ENCODE measurements around the gene TLL1. TPM values are rescaled to one million over a fixed set of nuclear protein-coding genes. Genes with fewer than 3 reads are reported as not detected.

Gene TLL1
- total RNA-seq, 1 donor from 2014 or later, result 48.0 TPM

GRCh38 chr4:166006217-166006616 is 133.2 kb downstream of the TLL1 start:
- no peaks in the 10 kb centered on the region for H3K4me1 Mint-ChIP-seq (ENCODE audit: unreplicated experiment)
- H3K4me3 Mint-ChIP-seq (ENCODE audit: unreplicated experiment), result no peak overlapping the region
- no peak for TF ChIP-seq CTCF (IDR thresholded peaks at IDR 0.05; ENCODE audit: unreplicated experiment)
- no peaks in the 10 kb centered on the region for H3K27me3 Mint-ChIP-seq (ENCODE audit: unreplicated experiment)
- H3K9me3 Mint-ChIP-seq (ENCODE audit: unreplicated experiment), result no peaks in the 10 kb centered on the region
- H3K36me3 Mint-ChIP-seq (ENCODE audit: low read depth, unreplicated experiment), result peaks cover 8% of the 10 kb centered on the region
- H3K27ac Mint-ChIP-seq (ENCODE audit: unreplicated experiment), result no peak overlapping the region
- DNase-seq (ENCODE audit: low spot score), result no peak

- Mint-ChIP-seq H3K27ac (ENCODE audit: unreplicated experiment) (no peak overlapping the region), H3K27me3 (ENCODE audit: unreplicated experiment) (no peaks in the 10 kb centered on the region), H3K9me3 (ENCODE audit: unreplicated experiment) (no peaks in the 10 kb centered on the region), H3K36me3 (ENCODE audit: low read depth, unreplicated experiment) (peaks cover 9% of the 10 kb centered on the region), H3K4me3 (ENCODE audit: unreplicated experiment) (no peak overlapping the region), H3K4me1 (ENCODE audit: unreplicated experiment) (no peaks in the 10 kb centered on the region)
- no peak for DNase-seq (ENCODE audit: low spot score)
- TF ChIP-seq CTCF (IDR thresholded peaks at IDR 0.05; ENCODE audit: unreplicated experiment), result no peak
Measured at GRCh38 chr4:166008510-166008909, 135.5 kb downstream of the TLL1 start.

GRCh38 chr4:166012129-166013030 is 139.3 kb downstream of the TLL1 start:
- TF ChIP-seq CTCF (IDR thresholded peaks at IDR 0.05; ENCODE audit: unreplicated experiment), result no peak
- no peak for DNase-seq (ENCODE audit: low spot score)
- Mint-ChIP-seq H3K9me3 (ENCODE audit: unreplicated experiment) (no peaks in the 10 kb centered on the region), H3K4me1 (ENCODE audit: unreplicated experiment) (no peaks in the 10 kb centered on the region), H3K4me3 (ENCODE audit: unreplicated experiment) (no peak overlapping the region), H3K36me3 (ENCODE audit: low read depth, unreplicated experiment) (peaks cover 15% of the 10 kb centered on the region), H3K27me3 (ENCODE audit: unreplicated experiment) (no peaks in the 10 kb centered on the region), H3K27ac (ENCODE audit: unreplicated experiment) (no peak overlapping the region)

- Mint-ChIP-seq H3K4me3 (ENCODE audit: unreplicated experiment) (no peak overlapping the region), H3K9me3 (ENCODE audit: unreplicated experiment) (no peaks in the 10 kb centered on the region), H3K4me1 (ENCODE audit: unreplicated experiment) (no peaks in the 10 kb centered on the region), H3K27me3 (ENCODE audit: unreplicated experiment) (no peaks in the 10 kb centered on the region), H3K36me3 (ENCODE audit: low read depth, unreplicated experiment) (peaks cover 27% of the 10 kb centered on the region), H3K27ac (ENCODE audit: unreplicated experiment) (no peak overlapping the region)
- no peak for TF ChIP-seq CTCF (IDR thresholded peaks at IDR 0.05; ENCODE audit: unreplicated experiment)
- no peak for DNase-seq (ENCODE audit: low spot score)
Measured at GRCh38 chr4:166014411-166014810, 141.4 kb downstream of the TLL1 start.

DNA sequence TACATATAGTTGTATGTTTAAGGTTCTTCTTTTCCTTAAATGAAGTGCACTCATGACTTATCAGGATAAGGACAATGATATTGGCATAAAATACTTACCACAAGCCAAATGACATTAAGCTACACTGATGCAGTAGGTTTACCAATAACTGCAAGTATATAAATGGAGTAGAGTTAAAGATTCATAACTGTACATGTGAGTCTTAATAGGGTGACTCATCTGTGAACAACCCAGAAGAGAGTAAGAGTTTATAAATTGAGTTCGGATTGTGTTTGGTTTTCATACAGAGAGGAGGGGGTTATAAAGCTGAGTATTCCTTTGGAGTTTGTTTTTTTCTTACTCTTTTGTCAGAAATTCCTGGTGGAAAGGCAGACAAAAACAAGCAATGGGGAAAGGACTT is 144.8 kb downstream of the TLL1 start:
- Mint-ChIP-seq H3K27ac (ENCODE audit: unreplicated experiment) (no peak overlapping the region), H3K4me1 (ENCODE audit: unreplicated experiment) (no peaks in the 10 kb centered on the region), H3K4me3 (ENCODE audit: unreplicated experiment) (peak overlapping the region; percentile 11), H3K27me3 (ENCODE audit: unreplicated experiment) (no peaks in the 10 kb centered on the region), H3K9me3 (ENCODE audit: unreplicated experiment) (no peaks in the 10 kb centered on the region), H3K36me3 (ENCODE audit: low read depth, unreplicated experiment) (peaks cover 22% of the 10 kb centered on the region)
- no peak for TF ChIP-seq CTCF (IDR thresholded peaks at IDR 0.05; ENCODE audit: unreplicated experiment)
- no peak for DNase-seq (ENCODE audit: low spot score)
